Activated T-helper 2 cell treated with anti-CD3 and anti-CD28 coated beads, Interferon-gamma antibody, Interleukin-2, Interleukin-4, amounts not matched to agents 10 μg/mL and 5 μg/mL and 100 μg/mL, durations not matched to agents 14 hours and 24 hours and 36 hours (primary cell): ENCODE measurements around the gene PLEKHH3. TPM values are rescaled to one million over a fixed set of nuclear protein-coding genes. Genes with fewer than 3 reads are reported as not detected.

Experiments
- DNase-seq: peaks from one replicate; pipeline ENCODE4 v3.0.0; 2021; ENCODE audit warnings: low spot score
- H3K27ac Mint-ChIP-seq: one replicate; pipeline ENCODE4 v1.8.0; 2021; ENCODE audit warnings: mixed read lengths
- H3K27me3 Mint-ChIP-seq: one replicate; pipeline ENCODE4 v1.8.0; 2021; ENCODE audit warnings: low read depth, mixed read lengths
- H3K36me3 Mint-ChIP-seq: one replicate; pipeline ENCODE4 v1.8.0; 2021; ENCODE audit warnings: low read depth, mixed read lengths
- H3K4me1 Mint-ChIP-seq: one replicate; pipeline ENCODE4 v1.8.0; 2021; ENCODE audit warnings: low read depth, mixed read lengths
- H3K4me3 Mint-ChIP-seq: one replicate; pipeline ENCODE4 v1.8.0; 2021; ENCODE audit warnings: low read depth, mild to moderate bottlenecking, moderate library complexity, mixed read lengths
- H3K9me3 Mint-ChIP-seq: one replicate; pipeline ENCODE4 v1.8.0; 2021; ENCODE audit warnings: mixed read lengths
- intact Hi-C: fragments of 100-400 bp; cut with micrococcal nuclease; formaldehyde crosslinking; loops from one replicate; pipeline ENCODE4 v1.15.1; 2023
- total RNA-seq: library from RNA; stranded (reverse); gene quantifications from 2 replicates; pipeline ENCODE4 v1.2.3, GENCODE V29; 2022

The PLEKHH3 gene
- total RNA-seq, 1 donor from 2014 or later: 0.57 TPM

GRCh38 chr17:42698736-42699414 is 22.1 kb upstream of the PLEKHH3 start:
- intact Hi-C loops: no loop called here
- no peak for DNase-seq
- Mint-ChIP-seq H3K27ac (no peak overlapping the region), H3K9me3 (no peaks in the 10 kb centered on the region), H3K36me3 (peaks cover 41% of the 10 kb centered on the region), H3K4me1 (no peaks in the 10 kb centered on the region), H3K4me3 (no peak overlapping the region), H3K27me3 (peaks cover 3% of the 10 kb centered on the region)

DNA sequence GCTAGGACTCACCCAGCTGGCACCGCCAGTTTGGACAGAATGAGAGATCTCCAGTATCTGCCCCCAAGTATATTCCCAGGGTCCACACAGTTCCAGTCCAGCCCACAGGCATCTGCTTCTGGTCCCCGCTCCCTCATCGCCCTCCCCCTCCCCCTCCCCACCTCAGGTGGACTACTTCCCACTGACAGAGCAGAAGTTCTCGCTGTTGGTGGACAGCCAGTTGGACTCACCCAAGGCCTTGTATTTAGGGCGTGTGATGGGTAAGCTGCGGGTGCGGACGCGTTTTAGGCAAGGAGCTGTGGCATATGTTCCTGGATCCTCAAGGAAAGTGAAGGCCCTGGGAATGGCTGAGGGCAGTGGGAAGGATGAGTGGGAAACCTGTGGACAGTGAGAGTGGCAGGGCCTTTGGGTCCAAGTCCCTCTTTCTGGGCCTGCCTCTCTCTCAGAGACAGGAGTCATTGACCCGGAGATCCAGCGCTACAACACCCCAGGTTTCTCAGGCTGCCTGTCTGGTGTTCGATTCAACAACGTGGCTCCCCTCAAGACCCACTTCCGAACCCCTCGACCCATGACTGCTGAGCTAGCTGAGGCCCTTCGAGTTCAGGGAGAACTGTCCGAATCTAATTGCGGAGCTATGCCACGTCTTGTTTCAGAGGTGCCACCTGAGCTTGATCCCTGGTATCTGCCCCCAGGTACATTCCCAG is 20.5 kb upstream of the PLEKHH3 start:
- H3K9me3 Mint-ChIP-seq: no peaks in the 10 kb centered on the region
- no peak overlapping the region for H3K4me3 Mint-ChIP-seq
- peaks cover 3% of the 10 kb centered on the region for H3K27me3 Mint-ChIP-seq
- H3K4me1 Mint-ChIP-seq: no peaks in the 10 kb centered on the region
- DNase-seq: no peak
- no peak overlapping the region for H3K27ac Mint-ChIP-seq
- H3K36me3 Mint-ChIP-seq: peaks cover 25% of the 10 kb centered on the region
- intact Hi-C loops: no loop called here

DNA sequence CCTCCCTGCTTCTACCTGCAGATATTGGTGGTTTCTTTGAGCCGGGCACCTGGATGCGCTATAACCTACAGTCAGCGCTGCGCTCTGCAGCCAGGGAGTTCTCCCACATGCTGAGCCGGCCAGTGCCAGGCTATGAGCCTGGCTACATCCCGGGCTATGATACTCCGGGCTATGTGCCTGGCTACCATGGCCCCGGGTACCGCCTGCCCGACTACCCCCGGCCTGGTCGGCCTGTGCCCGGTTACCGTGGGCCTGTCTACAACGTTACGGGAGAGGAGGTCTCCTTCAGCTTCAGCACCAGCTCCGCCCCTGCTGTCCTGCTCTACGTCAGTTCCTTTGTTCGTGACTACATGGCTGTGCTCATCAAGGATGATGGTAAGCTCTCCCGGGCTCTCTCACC is 18.7 kb upstream of the PLEKHH3 start:
- H3K9me3 Mint-ChIP-seq: no peaks in the 10 kb centered on the region
- DNase-seq: no peak
- peaks cover 3% of the 10 kb centered on the region for H3K27me3 Mint-ChIP-seq
- H3K4me1 Mint-ChIP-seq: no peaks in the 10 kb centered on the region
- H3K27ac Mint-ChIP-seq: no peak overlapping the region
- H3K36me3 Mint-ChIP-seq: peaks cover 7% of the 10 kb centered on the region
- H3K4me3 Mint-ChIP-seq: no peak overlapping the region
- intact Hi-C loops: no loop called here

DNA sequence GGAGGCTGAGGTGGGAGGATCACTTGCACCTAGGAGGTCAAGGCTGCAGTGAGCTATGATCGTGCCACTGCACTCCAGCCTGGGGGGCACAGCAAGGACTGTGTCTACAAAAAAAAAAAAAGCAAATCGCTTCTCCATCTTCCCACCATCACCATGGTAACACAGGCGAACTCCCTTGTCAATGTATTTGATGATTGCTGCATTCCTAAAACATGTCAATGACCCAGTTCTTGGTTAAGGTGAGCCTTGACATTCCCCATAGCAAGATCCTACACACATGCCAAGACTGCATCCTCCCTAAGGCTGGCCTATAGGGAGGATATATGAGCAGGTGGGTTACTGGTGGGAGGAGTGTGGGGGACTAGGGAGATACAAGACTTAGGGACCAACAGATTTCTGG is 17.7 kb upstream of the PLEKHH3 start:
- DNase-seq: no peak
- Mint-ChIP-seq H3K27ac (no peak overlapping the region), H3K27me3 (peaks cover 3% of the 10 kb centered on the region), H3K36me3 (peaks cover 4% of the 10 kb centered on the region), H3K4me1 (no peaks in the 10 kb centered on the region), H3K9me3 (no peaks in the 10 kb centered on the region), H3K4me3 (no peak overlapping the region)
- intact Hi-C loops: no loop called here

DNA sequence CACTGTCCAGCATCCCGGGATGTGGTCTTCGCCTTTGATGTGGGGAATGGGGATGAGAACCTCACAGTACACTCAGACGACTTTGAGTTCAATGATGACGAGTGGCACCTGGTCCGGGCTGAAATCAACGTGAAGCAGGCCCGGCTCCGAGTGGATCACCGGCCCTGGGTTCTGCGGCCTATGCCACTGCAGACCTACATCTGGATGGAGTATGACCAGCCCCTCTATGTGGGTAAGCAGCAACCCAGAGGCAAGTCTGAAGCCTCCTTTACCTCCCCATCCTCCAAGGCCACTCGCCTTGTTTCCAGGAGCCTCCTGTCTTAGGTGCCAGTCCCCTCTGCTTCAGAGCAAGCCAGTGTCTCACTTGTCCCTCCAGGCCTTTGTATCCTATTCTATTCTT is 15.7 kb upstream of the PLEKHH3 start:
- Mint-ChIP-seq H3K4me1 (no peaks in the 10 kb centered on the region), H3K27ac (no peak overlapping the region), H3K4me3 (no peak overlapping the region), H3K9me3 (no peaks in the 10 kb centered on the region), H3K36me3 (peaks cover 4% of the 10 kb centered on the region), H3K27me3 (peaks cover 8% of the 10 kb centered on the region)
- intact Hi-C loops: no loop called here
- DNase-seq: no peak

DNA sequence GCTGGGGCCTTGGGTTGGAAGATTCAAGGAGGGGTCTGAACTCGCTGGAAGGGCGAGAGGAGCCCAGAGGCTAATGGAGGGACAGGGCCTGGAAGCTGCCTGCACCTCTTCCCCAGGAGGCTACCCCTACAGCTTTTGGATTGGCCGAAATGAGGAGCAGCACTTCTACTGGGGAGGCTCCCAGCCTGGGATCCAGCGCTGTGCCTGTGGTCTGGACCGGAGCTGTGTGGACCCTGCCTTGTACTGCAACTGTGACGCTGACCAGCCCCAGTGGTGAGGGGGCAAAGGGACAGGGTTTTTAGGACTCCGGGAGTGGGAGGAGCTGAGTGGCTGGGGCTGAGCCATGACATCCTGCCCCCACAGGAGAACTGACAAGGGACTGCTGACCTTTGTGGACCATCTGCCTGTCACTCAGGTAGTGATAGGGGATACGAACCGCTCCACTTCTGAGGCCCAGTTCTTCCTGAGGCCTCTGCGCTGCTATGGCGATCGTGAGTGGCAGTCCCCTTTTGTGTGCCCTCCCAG is 14.3 kb upstream of the PLEKHH3 start:
- H3K27me3 Mint-ChIP-seq: peaks cover 8% of the 10 kb centered on the region
- no peak overlapping the region for H3K27ac Mint-ChIP-seq
- no peaks in the 10 kb centered on the region for H3K4me1 Mint-ChIP-seq
- DNase-seq: no peak
- no peak overlapping the region for H3K4me3 Mint-ChIP-seq
- intact Hi-C loops: no loop called here
- no peaks in the 10 kb centered on the region for H3K9me3 Mint-ChIP-seq
- H3K36me3 Mint-ChIP-seq: peaks cover 4% of the 10 kb centered on the region

DNA sequence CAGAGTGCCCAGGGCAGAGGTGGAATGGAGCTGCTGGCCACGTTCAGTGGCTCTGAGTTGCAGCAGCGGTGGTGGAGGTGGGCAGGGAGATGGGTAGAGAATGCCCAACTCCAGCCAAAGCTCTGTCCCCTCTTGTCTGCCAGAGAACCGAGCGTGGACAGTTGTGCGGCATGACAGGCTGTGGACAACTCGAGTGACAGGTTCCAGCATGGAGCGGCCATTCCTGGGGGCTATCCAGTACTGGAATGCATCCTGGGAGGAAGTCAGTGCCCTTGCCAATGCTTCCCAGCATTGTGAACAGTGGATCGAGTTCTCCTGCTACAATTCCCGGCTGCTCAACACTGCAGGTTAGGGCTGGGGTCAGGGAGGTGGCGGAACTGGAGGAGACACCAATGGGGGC is 13.8 kb upstream of the PLEKHH3 start:
- intact Hi-C loops: no loop called here
- no peaks in the 10 kb centered on the region for H3K9me3 Mint-ChIP-seq
- H3K36me3 Mint-ChIP-seq: no peaks in the 10 kb centered on the region
- H3K4me1 Mint-ChIP-seq: no peaks in the 10 kb centered on the region
- no peak for DNase-seq
- H3K27me3 Mint-ChIP-seq: peaks cover 12% of the 10 kb centered on the region
- no peak overlapping the region for H3K27ac Mint-ChIP-seq
- no peak overlapping the region for H3K4me3 Mint-ChIP-seq

GRCh38 chr17:42687707-42688320 is 11.0 kb upstream of the PLEKHH3 start:
- H3K27me3 Mint-ChIP-seq: peaks cover 31% of the 10 kb centered on the region
- H3K27ac Mint-ChIP-seq: no peak overlapping the region
- intact Hi-C loops: no loop called here
- no peaks in the 10 kb centered on the region for H3K36me3 Mint-ChIP-seq
- DNase-seq: no peak
- no peaks in the 10 kb centered on the region for H3K9me3 Mint-ChIP-seq
- H3K4me3 Mint-ChIP-seq: no peak overlapping the region
- peaks cover 6% of the 10 kb centered on the region for H3K4me1 Mint-ChIP-seq

DNA sequence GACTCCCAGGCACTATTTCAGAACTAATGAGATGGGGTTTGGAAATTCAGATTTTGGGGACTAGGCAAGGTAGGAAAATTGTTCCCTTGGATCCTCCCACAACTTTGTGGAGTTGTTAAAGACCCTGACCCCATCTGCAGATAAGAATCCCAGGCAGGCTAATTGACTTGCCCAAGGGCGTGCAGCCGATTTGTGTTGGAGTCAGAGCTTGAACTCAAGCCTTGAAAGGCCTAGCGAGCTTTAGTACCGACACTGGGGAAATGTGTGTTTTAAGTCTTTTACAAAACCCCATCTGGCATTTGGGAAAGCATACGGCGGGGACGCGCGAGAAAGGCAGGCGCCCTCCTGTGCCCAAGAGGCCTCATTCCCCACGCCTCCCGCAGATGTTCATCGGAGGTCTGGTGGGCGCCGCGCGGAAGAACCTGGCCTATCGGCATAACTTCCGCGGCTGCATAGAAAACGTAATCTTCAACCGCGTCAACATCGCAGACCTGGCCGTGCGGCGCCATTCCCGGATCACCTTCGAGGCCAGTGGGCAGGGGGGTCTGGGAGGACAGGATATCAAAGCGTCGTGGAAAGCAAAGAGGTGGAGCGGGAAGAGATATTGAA is 9.8 kb upstream of the PLEKHH3 start:
- Mint-ChIP-seq H3K27ac (no peak overlapping the region), H3K9me3 (no peaks in the 10 kb centered on the region), H3K4me1 (peaks cover 16% of the 10 kb centered on the region), H3K4me3 (no peak overlapping the region), H3K27me3 (peaks cover 42% of the 10 kb centered on the region), H3K36me3 (no peaks in the 10 kb centered on the region)
- intact Hi-C loops: no loop called here
- no peak for DNase-seq

DNA sequence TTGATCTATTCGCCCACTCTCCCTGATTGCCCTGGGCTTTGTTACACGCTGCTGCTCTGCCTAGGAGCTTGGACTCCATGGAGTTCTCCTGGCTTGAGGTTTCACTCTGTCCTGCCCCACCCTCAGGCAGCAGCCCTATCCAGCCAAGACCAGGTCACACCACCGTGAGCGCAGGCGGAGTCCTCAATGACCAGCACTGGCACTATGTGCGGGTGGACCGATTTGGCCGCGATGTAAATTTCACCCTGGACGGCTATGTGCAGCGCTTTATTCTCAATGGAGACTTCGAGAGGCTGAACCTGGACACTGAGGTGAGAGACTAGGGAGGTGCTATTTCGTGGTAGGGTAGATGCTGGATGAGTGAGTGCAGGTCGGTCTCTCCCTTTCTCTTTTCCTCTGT is 9.0 kb upstream of the PLEKHH3 start:
- H3K4me1 Mint-ChIP-seq: peaks cover 22% of the 10 kb centered on the region
- DNase-seq: no peak
- H3K36me3 Mint-ChIP-seq: no peaks in the 10 kb centered on the region
- H3K4me3 Mint-ChIP-seq: no peak overlapping the region
- H3K27ac Mint-ChIP-seq: no peak overlapping the region
- H3K27me3 Mint-ChIP-seq: peaks cover 48% of the 10 kb centered on the region
- H3K9me3 Mint-ChIP-seq: no peaks in the 10 kb centered on the region
- intact Hi-C loops: no loop called here

DNA sequence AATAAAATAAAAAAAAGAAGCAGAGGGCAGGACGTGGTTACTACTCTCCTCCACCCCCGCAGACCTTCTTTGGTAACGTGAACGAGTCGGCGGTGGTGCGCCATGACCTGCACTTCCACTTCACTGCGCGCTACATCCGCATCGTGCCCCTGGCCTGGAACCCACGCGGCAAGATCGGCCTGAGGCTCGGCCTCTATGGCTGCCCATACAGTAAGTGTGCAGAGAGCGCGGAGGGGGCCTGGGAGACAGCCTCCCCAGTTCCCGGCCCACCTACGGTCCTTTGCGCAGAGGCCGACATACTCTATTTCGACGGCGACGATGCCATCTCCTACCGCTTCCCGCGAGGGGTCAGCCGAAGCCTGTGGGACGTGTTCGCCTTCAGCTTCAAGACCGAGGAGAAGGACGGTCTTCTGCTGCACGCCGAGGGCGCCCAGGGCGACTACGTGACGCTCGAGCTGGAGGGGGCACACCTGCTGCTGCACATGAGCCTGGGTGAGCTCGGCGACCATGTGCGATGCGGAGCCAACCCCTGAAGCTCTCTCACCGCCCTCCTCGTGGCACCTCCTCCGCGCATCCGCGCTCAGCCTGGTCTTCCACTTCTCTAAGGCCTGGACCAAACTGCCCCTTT is 8.2 kb upstream of the PLEKHH3 start:
- no peak overlapping the region for H3K4me3 Mint-ChIP-seq
- DNase-seq: no peak
- intact Hi-C loops: no loop called here
- H3K27ac Mint-ChIP-seq: no peak overlapping the region
- H3K4me1 Mint-ChIP-seq: peaks cover 26% of the 10 kb centered on the region
- no peaks in the 10 kb centered on the region for H3K9me3 Mint-ChIP-seq
- H3K36me3 Mint-ChIP-seq: no peaks in the 10 kb centered on the region
- H3K27me3 Mint-ChIP-seq: peaks cover 51% of the 10 kb centered on the region

DNA sequence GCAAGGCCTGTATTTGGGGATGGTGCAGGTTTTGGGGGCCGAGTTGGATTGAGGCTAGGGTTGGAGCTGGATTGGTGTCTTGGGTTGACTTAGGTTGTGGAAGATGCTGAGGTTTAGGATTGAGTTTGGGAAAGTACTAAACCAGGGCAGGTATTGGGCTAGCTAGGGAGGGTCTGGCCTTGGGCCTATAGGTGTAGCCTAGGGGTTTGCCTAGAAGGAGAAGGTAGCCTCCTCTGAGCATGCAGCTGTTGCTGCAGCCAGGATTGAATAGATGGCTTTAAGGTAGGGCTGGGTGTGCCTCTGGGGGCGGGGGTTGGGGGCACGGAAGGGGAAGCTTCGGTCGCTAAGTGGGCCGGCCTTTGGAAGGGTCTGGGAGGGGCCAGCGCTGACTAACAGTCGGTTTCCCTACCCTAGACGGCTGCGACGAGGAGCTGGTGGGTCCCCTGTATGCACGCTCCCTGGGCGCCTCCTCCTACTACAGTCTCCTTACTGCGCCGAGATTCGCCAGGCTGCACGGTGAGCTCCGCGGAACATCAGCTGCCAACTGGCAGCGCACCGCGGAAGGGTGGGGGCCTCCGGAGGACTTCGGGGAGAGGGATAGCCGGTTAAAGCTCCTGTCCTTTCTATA is 6.7 kb upstream of the PLEKHH3 start:
- H3K9me3 Mint-ChIP-seq: no peaks in the 10 kb centered on the region
- intact Hi-C loops: no loop called here
- H3K27ac Mint-ChIP-seq: no peak overlapping the region
- H3K36me3 Mint-ChIP-seq: no peaks in the 10 kb centered on the region
- H3K27me3 Mint-ChIP-seq: peaks cover 46% of the 10 kb centered on the region
- no peak for DNase-seq
- no peak overlapping the region for H3K4me3 Mint-ChIP-seq
- peaks cover 36% of the 10 kb centered on the region for H3K4me1 Mint-ChIP-seq
